Ishikawa (cell line): ENCODE data around the gene DRC3.

Experiments
- CEBPB ChIP-seq: IDR thresholded peaks from 2 replicates; pipeline ENCODE4 v1.6.1; 2012
- CREB1 ChIP-seq: IDR thresholded peaks from 2 replicates; pipeline ENCODE4 v1.6.1; 2012; ENCODE audit warnings: low read depth
- EGR1 ChIP-seq: IDR thresholded peaks from 2 replicates; pipeline ENCODE4 v1.6.1; 2012
- EP300 ChIP-seq: IDR thresholded peaks from 2 replicates; pipeline ENCODE4 v1.6.1; 2012; ENCODE audit warnings: borderline replicate concordance
- FOXM1 ChIP-seq: IDR thresholded peaks from 2 replicates; pipeline ENCODE4 v1.6.1; 2012; ENCODE audit warnings: low read depth, borderline replicate concordance
- NFIC ChIP-seq: IDR thresholded peaks from 2 replicates; pipeline ENCODE4 v1.6.1; 2012
- RAD21 ChIP-seq: IDR thresholded peaks from 2 replicates; pipeline ENCODE4 v1.6.1; 2012; ENCODE audit warnings: low read depth
- REST ChIP-seq: IDR thresholded peaks from 2 replicates; pipeline ENCODE4 v1.6.1; 2012; ENCODE audit warnings: low read depth, mild to moderate bottlenecking
- TAF1 ChIP-seq: IDR thresholded peaks from 2 replicates; pipeline ENCODE4 v1.6.1; 2012; ENCODE audit warnings: low read depth, mild to moderate bottlenecking
- TCF12 ChIP-seq: IDR thresholded peaks from 2 replicates; pipeline ENCODE4 v1.6.1; 2012; ENCODE audit warnings: low read depth
- TEAD4 ChIP-seq: IDR thresholded peaks from 2 replicates; pipeline ENCODE4 v1.6.1; 2012
- USF1 ChIP-seq: IDR thresholded peaks from 2 replicates; pipeline ENCODE4 v1.6.1; 2012
- YY1 ChIP-seq: IDR thresholded peaks from 2 replicates; pipeline ENCODE4 v1.6.1; 2012; ENCODE audit warnings: low read depth
- ZBTB7A ChIP-seq: IDR thresholded peaks from 2 replicates; pipeline ENCODE4 v1.6.1; 2012; ENCODE audit warnings: low read depth
- TF ChIP-seq, protein P1 (sequence below): IDR thresholded peaks from 2 replicates; pipeline ENCODE4 v1.6.1; 2012

DRC3 gene

GRCh38 chr17:17993852-17994251 is 21.2 kb downstream of the DRC3 start:
- TF ChIP-seq CREB1: no peak
- TF ChIP-seq TEAD4: no peak
- TF ChIP-seq NFIC: no peak
- no peak for TF ChIP-seq EGR1
- TF ChIP-seq EP300: no peak
- TF ChIP-seq YY1: no peak
- no peak for TF ChIP-seq REST
- TF ChIP-seq RAD21: no peak
- no peak for TF ChIP-seq FOXM1
- no peak for TF ChIP-seq USF1
- no peak for TF ChIP-seq CEBPB
- TF ChIP-seq TAF1: no peak
- no peak for TF ChIP-seq TCF12
- TF ChIP-seq ZBTB7A: no peak

DNA sequence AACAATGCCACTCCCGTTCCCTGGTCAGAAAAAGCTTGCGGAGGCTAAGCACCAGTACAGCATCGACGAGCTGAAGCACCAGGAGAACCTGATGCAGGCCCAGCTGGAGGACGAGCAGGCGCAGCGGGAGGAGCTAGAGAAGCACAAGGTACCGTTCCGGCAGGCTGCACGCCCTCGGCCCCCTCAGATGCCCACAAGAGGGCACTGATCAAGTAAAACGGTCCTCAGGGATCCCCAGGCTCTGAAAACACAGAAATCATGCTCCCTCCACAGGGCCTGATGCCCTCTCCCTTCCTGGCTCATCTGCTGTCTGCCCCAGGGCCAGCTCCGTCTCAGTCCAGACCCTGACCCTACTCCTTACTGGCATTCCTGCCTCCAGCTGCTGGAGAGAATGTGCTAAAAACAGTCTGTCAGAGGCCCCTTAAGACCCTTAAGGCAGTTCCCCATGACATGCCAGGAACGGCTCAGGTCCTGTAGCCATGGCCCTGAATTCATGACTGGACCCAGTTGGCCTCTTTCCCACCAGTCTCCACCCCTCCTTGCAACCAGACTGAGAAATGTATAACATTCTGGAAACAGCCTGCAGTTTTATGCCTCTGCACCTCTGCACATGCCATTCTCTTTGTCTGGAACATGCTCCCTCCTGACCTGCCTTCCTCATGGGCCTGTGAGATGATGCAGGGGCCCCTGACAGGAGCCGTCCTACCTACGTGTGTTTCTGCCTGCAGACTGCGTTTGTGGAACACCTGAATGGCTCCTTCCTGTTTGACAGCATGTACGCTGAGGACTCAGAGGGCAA is 21.8 kb downstream of the DRC3 start:
- TF ChIP-seq RAD21: no peak
- TF ChIP-seq ZBTB7A: no peak
- TF ChIP-seq REST: no peak
- no peak for TF ChIP-seq EGR1
- no peak for TF ChIP-seq USF1
- no peak for TF ChIP-seq TAF1

DNA sequence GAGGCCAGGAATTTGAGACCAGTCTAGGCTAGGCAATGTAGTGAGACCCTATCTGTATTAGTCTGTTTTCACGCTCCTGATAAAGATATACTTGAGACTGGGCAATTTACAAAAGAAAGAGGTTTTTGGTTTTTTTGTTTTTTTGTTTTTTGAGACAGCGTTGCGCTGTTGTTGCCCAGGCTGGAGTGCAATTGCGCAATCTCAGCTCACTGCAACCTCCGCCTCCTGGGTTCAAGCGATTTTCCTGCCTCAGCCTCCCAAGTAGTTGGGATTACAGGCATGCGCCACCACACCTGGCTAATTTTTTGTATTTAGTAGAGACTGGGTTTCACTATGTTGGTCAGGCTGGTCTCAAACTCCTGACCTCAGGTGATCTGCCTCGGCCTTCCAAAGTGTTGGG is 23.2 kb downstream of the DRC3 start:
- peak; percentile 75 for TF ChIP-seq CEBPB

DNA sequence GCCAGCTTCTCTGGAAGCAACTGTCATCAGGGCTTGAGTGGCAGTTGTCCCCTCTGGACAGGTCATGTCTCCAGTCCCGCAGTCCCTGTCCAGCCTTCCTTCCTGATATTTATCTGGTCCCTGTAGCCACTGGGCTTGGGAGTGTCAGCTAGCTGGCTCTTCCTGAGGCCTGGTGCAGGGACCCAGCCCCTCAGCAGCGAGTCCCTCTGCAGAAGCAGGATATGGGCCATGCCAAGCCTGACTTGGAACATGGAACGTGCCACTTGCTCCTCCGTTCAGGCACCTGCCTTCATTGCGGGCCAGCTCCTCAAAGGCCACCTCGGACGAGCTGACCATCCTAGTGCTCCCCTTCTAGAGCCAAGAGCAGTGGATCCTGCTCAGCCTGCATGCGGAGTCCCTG is 26.3 kb downstream of the DRC3 start:
- no peak for TF ChIP-seq REST
- TF ChIP-seq USF1: no peak
- no peak for TF ChIP-seq TCF12
- no peak for TF ChIP-seq NFIC
- TF ChIP-seq ZBTB7A: no peak
- TF ChIP-seq TAF1: no peak
- no peak for TF ChIP-seq FOXM1
- TF ChIP-seq, protein P1, sequence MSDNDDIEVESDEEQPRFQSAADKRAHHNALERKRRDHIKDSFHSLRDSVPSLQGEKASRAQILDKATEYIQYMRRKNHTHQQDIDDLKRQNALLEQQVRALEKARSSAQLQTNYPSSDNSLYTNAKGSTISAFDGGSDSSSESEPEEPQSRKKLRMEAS: no peak
- TF ChIP-seq CEBPB: no peak
- no peak for TF ChIP-seq TEAD4
- TF ChIP-seq CREB1: no peak
- no peak for TF ChIP-seq EP300
- TF ChIP-seq YY1: no peak
- TF ChIP-seq RAD21: no peak
- TF ChIP-seq EGR1: no peak
